ENCODE data around the gene KRTAP10-6. TPM values are rescaled to one million over a fixed set of nuclear protein-coding genes. Genes with fewer than 3 reads are reported as not detected.
"Not testable (repeated sequence)": the region's sequence is repeated elsewhere in the genome, so short reads cannot be mapped to it uniquely, and the experiment has no call there.

The KRTAP10-6 gene
- total RNA-seq, 4 donors from 2014 or later, result not detected

- Histone ChIP-seq H3K36me3 (no peaks in the 10 kb centered on the region), H3K9me3 (peaks cover 0 to 40% (median 36%) of the 10 kb centered on the region in 4 donors), H3K4me1 (peaks cover 0 to 5% (median 0%) of the 10 kb centered on the region in 4 donors), H3K4me3 (no peak overlapping the region), H3K27ac (replicated peaks in 1 of 4) (no peak overlapping the region), H3K27me3 (peaks cover 0 to 37% (median 0%) of the 10 kb centered on the region in 4 donors)
- no peak for DNase-seq (ENCODE audit: extremely low spot score)
- no peak for TF ChIP-seq CTCF (IDR thresholded peaks at IDR 0.05)
- no peak for TF ChIP-seq EP300 (IDR thresholded peaks at IDR 0.05)
- no peak for TF ChIP-seq POLR2AphosphoS5 (IDR thresholded peaks at IDR 0.05)
- WGBS, result 66% methylated on average over 15 of the region's 18 CpGs
- intact Hi-C loops (cut with DNase I), result no loop called here
Measured at GRCh38 chr21:44628707-44629391, 36.5 kb upstream of the KRTAP10-6 start.

- Histone ChIP-seq H3K27me3 (peaks cover 0 to 37% (median 0%) of the 10 kb centered on the region in 4 donors), H3K9me3 (peaks cover 0 to 44% (median 42%) of the 10 kb centered on the region in 4 donors)
- H3K4me3 ChIP-seq; H3K27ac ChIP-seq (replicated peaks in 1 of 4); intact Hi-C loops (cut with DNase I); H3K36me3 ChIP-seq; H3K4me1 ChIP-seq; DNase-seq (ENCODE audit: extremely low spot score): not testable (repeated sequence)
- WGBS, result 56% methylated on average over 10 of the region's 15 CpGs
Measured at GRCh38 chr21:44627831-44628233, 35.5 kb upstream of the KRTAP10-6 start.

GRCh38 chr21:44627181-44627822 lies 35.0 kb upstream of the KRTAP10-6 start:
- H3K4me3 ChIP-seq; DNase-seq (ENCODE audit: extremely low spot score); H3K36me3 ChIP-seq; H3K27ac ChIP-seq (replicated peaks in 1 of 4); H3K4me1 ChIP-seq; intact Hi-C loops (cut with DNase I): not testable (repeated sequence)
- peaks cover 0 to 40% (median 38%) of the 10 kb centered on the region in 4 donors for H3K9me3 ChIP-seq
- peaks cover 0 to 37% (median 0%) of the 10 kb centered on the region in 4 donors for H3K27me3 ChIP-seq
- 78% methylated on average over 15 of the region's 20 CpGs for WGBS

- Histone ChIP-seq H3K4me1 (peaks cover 0 to 5% (median 0%) of the 10 kb centered on the region in 4 donors), H3K4me3 (no peak within 1 kb of the TSS), H3K27me3 (peaks cover 0 to 37% (median 0%) of the 10 kb centered on the region in 4 donors), H3K27ac (replicated peaks in 1 of 4) (no peak within 1 kb of the TSS), H3K36me3 (no peaks in the 10 kb centered on the region), H3K9me3 (peaks cover 0 to 34% (median 32%) of the 10 kb centered on the region in 4 donors)
- 68% methylated on average over 5 of the region's 7 CpGs for WGBS
- no peak for TF ChIP-seq EP300 (IDR thresholded peaks at IDR 0.05)
- TF ChIP-seq POLR2AphosphoS5 (IDR thresholded peaks at IDR 0.05), result no peak
- no peak for TF ChIP-seq POLR2A (IDR thresholded peaks at IDR 0.05; ENCODE audit: low read depth)
- no peak for TF ChIP-seq CTCF (IDR thresholded peaks at IDR 0.05)
- intact Hi-C loops (cut with DNase I), result no loop called here
- DNase-seq (ENCODE audit: extremely low spot score), result peak; percentile 45
Measured at GRCh38 chr21:44626673-44627143, 34.4 kb upstream of the KRTAP10-6 start, which contains the start of gene KRTAP10-9. Gene KRTAP10-9, plus strand, starts transcription at chr21:44627093. Its CDS starts 79 bp downstream, at chr21:44627172.

GRCh38 chr21:44626262-44626661 lies 34.0 kb upstream of the KRTAP10-6 start:
- DNase-seq (ENCODE audit: extremely low spot score), result peak; percentile 64
- Histone ChIP-seq H3K36me3 (no peaks in the 10 kb centered on the region), H3K27me3 (peaks cover 0 to 37% (median 0%) of the 10 kb centered on the region in 4 donors), H3K27ac (replicated peaks in 1 of 4) (no peak overlapping the region), H3K4me1 (peaks cover 0 to 5% (median 0%) of the 10 kb centered on the region in 4 donors), H3K4me3 (no peak overlapping the region), H3K9me3 (peaks cover 0 to 30% (median 27%) of the 10 kb centered on the region in 4 donors)
- 66% methylated on average over 7 of the region's 10 CpGs for WGBS
- intact Hi-C loops (cut with DNase I), result no loop called here
- TF ChIP-seq CTCF (IDR thresholded peaks at IDR 0.05) (no peak), POLR2A (IDR thresholded peaks at IDR 0.05; ENCODE audit: low read depth) (no peak), EP300 (IDR thresholded peaks at IDR 0.05) (no peak), POLR2AphosphoS5 (IDR thresholded peaks at IDR 0.05) (no peak)

Data from esophagus muscularis mucosa (tissue), 4 donors.